GM18507 (cell line): Measurements from ENCODE around the gene SLC22A12.

Source experiments
- DNase-seq: peaks from one replicate; pipeline ENCODE4 v3.0.0; 2011; ENCODE audit warnings: low read depth; ENCODE audit not compliant: insufficient read length; ENCODE audit errors: extremely low spot score
- FAIRE-seq: peaks from 2 replicates; lab custom pipeline; 2011; peaks lifted over from hg19 to GRCh38; lab: Jason Lieb, UNC

SLC22A12 gene

GRCh38 chr11:64601605-64602465 lies 10.8 kb downstream of the SLC22A12 start:
- DNase-seq = no peak
- FAIRE-seq = no peak

DNA sequence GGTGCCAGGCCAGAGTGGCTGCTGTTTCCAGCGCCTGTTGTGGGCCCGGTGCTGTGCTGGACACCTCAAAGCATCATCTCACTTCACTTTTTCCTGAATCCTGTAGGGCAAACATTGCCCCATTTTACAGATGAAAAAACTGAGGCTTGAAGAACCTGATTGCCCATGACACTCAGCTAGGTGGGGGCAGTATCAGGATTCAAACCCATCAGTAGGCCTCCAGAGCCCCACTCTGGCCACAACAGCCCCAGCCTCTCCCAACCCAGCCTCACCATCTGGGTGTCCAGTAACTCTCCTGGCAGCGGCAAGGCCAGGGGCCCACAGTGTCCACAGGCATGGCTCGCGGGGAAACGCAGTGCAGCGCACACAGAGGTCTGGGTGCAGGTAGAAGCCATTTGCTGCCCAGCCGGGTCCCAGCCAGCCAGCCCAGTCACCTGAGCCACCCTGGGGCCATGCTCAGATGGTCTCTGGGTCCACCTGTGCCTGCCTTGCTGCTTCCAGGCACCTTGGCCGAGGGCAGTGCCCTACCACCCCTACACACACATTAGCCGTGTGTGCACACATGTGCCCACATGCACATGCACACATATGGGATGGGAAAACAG lies 11.5 kb downstream of the SLC22A12 start:
- no peak for DNase-seq
- FAIRE-seq = no peak

- FAIRE-seq (no peak), DNase-seq (no peak)
Observed at GRCh38 chr11:64603411-64604110, 12.5 kb downstream of the SLC22A12 start.

- no peak for DNase-seq
- no peak for FAIRE-seq
Observed at GRCh38 chr11:64604458-64605243, 13.6 kb downstream of the SLC22A12 start.

DNA sequence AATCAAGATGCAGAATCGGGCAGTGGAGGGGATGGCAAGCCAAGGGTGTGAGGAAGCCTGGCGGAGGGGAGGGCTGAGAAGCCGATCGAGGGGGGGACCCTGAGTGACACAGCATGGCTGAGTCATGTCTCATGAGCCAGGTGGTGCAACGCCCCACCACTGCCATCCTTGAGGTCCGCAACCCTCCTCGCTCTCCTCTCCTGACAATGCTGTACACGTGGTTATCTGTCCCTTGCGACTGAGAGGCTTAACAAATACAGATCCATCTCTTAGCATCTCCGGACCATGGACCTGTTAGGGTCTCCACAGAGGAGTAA lies 14.2 kb downstream of the SLC22A12 start:
- FAIRE-seq (no peak), DNase-seq (no peak)

- DNase-seq (no peak), FAIRE-seq (no peak)
Observed at GRCh38 chr11:64605656-64606585, 14.9 kb downstream of the SLC22A12 start.

DNA sequence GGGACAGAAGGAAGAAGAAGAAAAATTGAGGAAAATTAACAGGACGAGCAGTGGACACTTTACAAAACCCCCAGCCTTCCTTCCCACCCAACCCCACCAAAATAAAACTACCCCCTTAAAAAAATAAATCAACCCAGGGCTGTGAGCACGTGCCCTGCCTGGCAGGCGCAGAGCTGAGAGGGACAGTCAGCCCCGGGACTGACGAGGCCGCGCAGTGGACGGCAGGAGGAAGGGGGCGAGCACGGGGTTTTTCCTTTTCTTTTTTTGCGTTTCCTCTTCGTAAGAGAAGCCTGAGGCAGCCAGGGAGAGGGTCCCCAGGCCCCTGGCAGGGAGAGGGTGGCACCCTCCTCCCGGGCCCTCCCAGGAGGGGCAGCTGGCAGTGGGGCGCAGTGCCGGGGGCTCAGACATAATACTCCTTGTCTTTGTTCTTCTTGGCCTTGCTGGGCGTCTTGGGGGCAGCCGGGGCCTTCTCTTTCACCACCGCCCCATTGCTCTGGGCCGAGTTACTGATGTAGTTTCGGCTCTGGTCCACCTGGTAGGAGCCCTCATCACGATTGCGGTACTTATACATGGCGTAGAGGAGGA lies 15.9 kb downstream of the SLC22A12 start:
- DNase-seq = no peak
- FAIRE-seq = no peak

- FAIRE-seq = no peak
- no peak for DNase-seq
Observed at GRCh38 chr11:64607381-64607985, 16.5 kb downstream of the SLC22A12 start.

DNA sequence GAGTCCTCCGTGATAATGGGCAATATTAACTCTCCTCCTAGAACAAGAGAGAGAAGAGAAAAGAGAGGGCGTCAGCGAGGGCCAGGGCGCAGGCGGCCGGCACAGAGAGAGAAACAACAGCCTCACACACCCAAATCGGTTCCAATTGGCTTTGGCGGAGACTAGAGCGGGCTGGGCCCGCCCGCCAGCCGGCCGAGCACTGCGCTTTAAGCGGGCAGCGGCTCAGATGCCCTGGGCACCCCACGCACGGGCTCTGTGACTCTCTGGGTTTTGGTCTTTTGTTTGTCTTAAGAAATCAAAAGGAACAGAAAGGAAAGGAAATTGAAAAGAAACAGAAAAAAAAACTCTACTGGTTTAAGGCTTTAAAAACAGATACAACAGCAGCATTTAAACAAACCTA lies 17.0 kb downstream of the SLC22A12 start:
- no peak for DNase-seq
- FAIRE-seq = no peak

DNA sequence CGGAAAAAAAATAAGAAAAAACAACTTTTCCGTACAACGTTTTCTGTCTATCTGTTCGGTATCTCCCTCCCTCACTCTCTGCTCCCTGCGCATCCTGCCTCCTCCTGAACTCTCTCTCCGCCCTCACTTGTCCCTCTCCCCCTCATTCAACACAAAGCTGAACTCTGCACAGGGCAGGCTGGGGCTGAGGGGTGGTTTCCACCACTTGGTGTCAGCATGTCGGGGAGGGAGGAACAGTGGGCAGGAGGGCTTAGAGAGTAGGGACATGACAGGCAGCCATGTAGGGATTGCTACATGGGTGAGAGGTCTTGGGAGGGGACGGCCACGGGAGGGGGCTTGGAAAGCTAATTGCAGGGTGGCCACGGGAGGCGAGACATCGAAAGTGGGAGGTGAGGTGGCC lies 17.6 kb downstream of the SLC22A12 start:
- no peak for FAIRE-seq
- no peak for DNase-seq

- no peak for FAIRE-seq
- no peak for DNase-seq
Observed at GRCh38 chr11:64609436-64610047, 18.5 kb downstream of the SLC22A12 start.

DNA sequence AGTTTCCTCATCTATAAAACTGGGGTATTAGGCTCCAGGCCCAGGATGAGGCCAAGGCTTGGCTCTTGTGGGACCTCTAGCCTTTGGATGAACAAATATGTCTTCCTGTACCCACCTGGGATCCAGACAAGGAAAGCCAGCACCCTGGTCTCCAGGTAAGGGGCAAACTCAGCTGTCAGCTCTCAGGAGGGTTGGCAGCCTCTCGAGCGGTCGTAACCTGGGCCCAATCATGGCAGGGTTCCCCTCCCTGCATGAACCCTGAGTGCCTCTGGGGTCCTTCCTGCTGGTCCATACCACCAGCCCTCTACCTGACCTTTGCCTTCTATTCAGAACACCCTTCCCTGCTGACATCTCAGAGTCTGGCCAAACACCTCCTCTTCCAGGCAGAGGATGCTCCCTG lies 19.6 kb downstream of the SLC22A12 start:
- DNase-seq = no peak
- FAIRE-seq = no peak

GRCh38 chr11:64611176-64611575 lies 20.2 kb downstream of the SLC22A12 start:
- FAIRE-seq = no peak
- no peak for DNase-seq

GRCh38 chr11:64611869-64612646 lies 21.0 kb downstream of the SLC22A12 start:
- no peak for FAIRE-seq

GRCh38 chr11:64613648-64614047 lies 22.6 kb downstream of the SLC22A12 start:
- FAIRE-seq = no peak
- no peak for DNase-seq

More at GRCh38 chr11:64611869-64612646, 21.0 kb downstream of the SLC22A12 start:
- no peak for DNase-seq

GRCh38 chr11:64614917-64615316 lies 23.9 kb downstream of the SLC22A12 start:
- FAIRE-seq (peak; percentile 70), DNase-seq (no peak)

GRCh38 chr11:64616817-64617216 lies 25.8 kb downstream of the SLC22A12 start:
- no peak for DNase-seq
- no peak for FAIRE-seq
